Measurements from ENCODE around the gene DSG2.
"Not testable (repeated sequence)": the region's sequence is repeated elsewhere in the genome, so short reads cannot be mapped to it uniquely, and the experiment has no call there.

DSG2 gene

DNA sequence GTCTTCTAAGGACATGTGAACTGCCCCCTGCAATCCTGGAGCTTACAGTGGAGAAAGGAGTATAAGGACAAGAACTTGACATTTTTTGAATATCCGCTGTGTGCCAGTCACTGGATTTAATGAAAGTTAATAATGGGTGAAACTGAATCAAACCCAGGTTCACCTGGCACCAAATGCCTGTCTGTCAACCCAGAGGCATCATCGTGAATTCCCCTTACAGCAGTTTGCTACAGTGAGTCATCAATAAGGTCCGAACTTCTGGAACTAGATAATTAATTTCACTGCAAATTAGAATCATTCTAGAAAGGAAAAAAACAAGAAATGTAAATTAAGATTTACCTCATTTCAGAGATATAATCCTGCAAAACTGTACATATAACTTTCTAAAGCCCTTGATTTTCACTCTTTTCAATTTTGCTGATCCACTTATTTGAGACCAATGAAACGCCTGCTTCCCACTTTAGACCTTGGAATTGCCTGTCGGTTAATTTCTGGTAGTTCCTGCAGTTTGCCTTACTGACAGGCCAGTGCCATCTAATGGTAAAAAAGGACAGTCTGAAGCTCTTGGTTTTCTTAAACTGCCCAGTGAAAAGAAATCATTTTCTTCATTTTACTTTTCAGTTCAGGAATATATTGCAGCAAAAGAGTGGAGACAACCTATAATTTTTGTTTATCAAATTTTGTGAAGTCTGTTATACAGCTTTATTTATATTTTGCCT is 8.2 kb downstream of the DSG2 start:
- TF ChIP-seq GABPA (IDR thresholded peaks at IDR 0.05; ENCODE audit: low read depth) (no peak), POLR2AphosphoS5 (IDR thresholded peaks at IDR 0.05; ENCODE audit: low read depth) (no peak), SPI1 (IDR thresholded peaks at IDR 0.05; ENCODE audit: borderline replicate concordance, low read depth) (no peak)
- TF ChIP-seq, protein P1, sequence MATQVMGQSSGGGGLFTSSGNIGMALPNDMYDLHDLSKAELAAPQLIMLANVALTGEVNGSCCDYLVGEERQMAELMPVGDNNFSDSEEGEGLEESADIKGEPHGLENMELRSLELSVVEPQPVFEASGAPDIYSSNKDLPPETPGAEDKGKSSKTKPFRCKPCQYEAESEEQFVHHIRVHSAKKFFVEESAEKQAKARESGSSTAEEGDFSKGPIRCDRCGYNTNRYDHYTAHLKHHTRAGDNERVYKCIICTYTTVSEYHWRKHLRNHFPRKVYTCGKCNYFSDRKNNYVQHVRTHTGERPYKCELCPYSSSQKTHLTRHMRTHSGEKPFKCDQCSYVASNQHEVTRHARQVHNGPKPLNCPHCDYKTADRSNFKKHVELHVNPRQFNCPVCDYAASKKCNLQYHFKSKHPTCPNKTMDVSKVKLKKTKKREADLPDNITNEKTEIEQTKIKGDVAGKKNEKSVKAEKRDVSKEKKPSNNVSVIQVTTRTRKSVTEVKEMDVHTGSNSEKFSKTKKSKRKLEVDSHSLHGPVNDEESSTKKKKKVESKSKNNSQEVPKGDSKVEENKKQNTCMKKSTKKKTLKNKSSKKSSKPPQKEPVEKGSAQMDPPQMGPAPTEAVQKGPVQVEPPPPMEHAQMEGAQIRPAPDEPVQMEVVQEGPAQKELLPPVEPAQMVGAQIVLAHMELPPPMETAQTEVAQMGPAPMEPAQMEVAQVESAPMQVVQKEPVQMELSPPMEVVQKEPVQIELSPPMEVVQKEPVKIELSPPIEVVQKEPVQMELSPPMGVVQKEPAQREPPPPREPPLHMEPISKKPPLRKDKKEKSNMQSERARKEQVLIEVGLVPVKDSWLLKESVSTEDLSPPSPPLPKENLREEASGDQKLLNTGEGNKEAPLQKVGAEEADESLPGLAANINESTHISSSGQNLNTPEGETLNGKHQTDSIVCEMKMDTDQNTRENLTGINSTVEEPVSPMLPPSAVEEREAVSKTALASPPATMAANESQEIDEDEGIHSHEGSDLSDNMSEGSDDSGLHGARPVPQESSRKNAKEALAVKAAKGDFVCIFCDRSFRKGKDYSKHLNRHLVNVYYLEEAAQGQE (IDR thresholded peaks at IDR 0.05; ENCODE audit: insufficient replicate concordance, low read depth) = no peak
- TF ChIP-seq, protein P2, sequence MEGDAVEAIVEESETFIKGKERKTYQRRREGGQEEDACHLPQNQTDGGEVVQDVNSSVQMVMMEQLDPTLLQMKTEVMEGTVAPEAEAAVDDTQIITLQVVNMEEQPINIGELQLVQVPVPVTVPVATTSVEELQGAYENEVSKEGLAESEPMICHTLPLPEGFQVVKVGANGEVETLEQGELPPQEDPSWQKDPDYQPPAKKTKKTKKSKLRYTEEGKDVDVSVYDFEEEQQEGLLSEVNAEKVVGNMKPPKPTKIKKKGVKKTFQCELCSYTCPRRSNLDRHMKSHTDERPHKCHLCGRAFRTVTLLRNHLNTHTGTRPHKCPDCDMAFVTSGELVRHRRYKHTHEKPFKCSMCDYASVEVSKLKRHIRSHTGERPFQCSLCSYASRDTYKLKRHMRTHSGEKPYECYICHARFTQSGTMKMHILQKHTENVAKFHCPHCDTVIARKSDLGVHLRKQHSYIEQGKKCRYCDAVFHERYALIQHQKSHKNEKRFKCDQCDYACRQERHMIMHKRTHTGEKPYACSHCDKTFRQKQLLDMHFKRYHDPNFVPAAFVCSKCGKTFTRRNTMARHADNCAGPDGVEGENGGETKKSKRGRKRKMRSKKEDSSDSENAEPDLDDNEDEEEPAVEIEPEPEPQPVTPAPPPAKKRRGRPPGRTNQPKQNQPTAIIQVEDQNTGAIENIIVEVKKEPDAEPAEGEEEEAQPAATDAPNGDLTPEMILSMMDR (IDR thresholded peaks at IDR 0.05; ENCODE audit: insufficient read depth, low read length) = no peak
- no peak for DNase-seq (ENCODE audit: low read depth in 1 of 2, low spot score in 1 of 2)
- H3K27ac ChIP-seq (replicated peaks) = no peak overlapping the region
- peaks cover 14% of the 10 kb centered on the region for H3K27me3 ChIP-seq (ENCODE audit: insufficient read depth, poor library complexity, severe bottlenecking)
- H3K4me3 ChIP-seq (replicated peaks; ENCODE audit: insufficient read depth, low read length) = no peak overlapping the region

DNA sequence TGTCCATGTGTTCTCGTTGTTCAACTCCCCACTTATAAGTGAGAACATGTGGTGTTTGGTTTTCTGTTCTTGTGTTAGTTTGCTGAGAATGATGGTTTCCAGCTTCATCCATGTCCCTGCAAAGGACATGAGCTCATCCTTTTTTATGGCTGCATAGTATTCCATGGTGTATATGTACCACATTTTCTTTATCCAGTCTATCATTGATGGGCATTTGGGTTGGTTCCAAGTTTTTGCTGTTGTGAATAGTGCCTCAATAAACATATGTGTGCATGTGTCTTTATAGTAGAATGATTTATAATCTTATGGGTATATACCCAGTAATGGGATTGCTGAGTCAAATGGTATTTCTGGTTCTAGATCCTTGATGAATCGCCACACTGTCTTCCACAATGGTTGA is 9.1 kb downstream of the DSG2 start:
- not testable (repeated sequence) for DNase-seq (ENCODE audit: low read depth in 1 of 2, low spot score in 1 of 2); H3K4me3 ChIP-seq (replicated peaks; ENCODE audit: insufficient read depth, low read length); H3K27ac ChIP-seq (replicated peaks)
- H3K27me3 ChIP-seq (ENCODE audit: insufficient read depth, poor library complexity, severe bottlenecking) = peaks cover 17% of the 10 kb centered on the region

DNA sequence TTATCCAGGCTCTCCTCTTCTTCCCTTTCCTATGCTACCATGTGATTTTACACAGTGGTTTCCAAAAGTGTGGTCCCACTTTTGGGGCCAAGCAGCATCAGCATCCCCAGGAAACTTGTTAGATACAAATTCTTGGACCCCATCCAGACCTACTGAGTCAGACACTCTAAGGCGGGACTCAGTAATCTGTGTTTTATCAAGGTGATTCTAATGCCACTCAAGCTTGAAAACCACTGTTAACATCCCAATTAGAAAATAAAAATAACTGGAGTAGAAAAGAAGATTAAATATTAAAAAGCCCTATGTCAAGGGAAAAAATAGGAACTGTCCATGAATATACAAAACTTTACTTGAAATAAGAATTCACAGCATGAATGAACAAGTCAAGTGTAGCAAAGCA is 10.8 kb downstream of the DSG2 start:
- H3K27me3 ChIP-seq (ENCODE audit: insufficient read depth, poor library complexity, severe bottlenecking) = peaks cover 14% of the 10 kb centered on the region
- no peak overlapping the region for H3K27ac ChIP-seq (replicated peaks)
- TF ChIP-seq GABPA (IDR thresholded peaks at IDR 0.05; ENCODE audit: low read depth) = no peak
- TF ChIP-seq SPI1 (IDR thresholded peaks at IDR 0.05; ENCODE audit: borderline replicate concordance, low read depth) = no peak
- TF ChIP-seq POLR2AphosphoS5 (IDR thresholded peaks at IDR 0.05; ENCODE audit: low read depth) = no peak
- TF ChIP-seq, protein P2 (IDR thresholded peaks at IDR 0.05; ENCODE audit: insufficient read depth, low read length) = no peak
- TF ChIP-seq, protein P1 (IDR thresholded peaks at IDR 0.05; ENCODE audit: insufficient replicate concordance, low read depth) = no peak
- no peak overlapping the region for H3K4me3 ChIP-seq (replicated peaks; ENCODE audit: insufficient read depth, low read length)
- no peak for DNase-seq (ENCODE audit: low read depth in 1 of 2, low spot score in 1 of 2)

DNA sequence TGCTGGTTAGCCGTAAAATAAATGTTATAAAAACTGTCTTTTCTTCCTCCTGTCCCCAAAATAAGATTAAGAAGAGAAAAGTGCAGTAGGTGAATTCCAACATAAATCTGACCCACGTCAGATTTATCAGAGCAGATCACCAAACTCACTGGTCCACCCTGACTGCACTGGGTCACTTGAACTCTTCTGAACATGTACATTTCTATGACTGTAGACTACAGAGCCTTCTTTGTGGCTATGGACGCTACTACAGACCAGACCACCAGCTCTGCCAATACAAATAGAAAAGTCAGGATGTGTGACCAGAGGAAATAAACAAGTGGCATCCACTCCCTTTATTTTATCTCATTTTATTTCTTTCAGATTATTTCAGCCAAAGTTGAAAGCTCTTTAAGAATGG is 11.6 kb downstream of the DSG2 start:
- peaks cover 16% of the 10 kb centered on the region for H3K27me3 ChIP-seq (ENCODE audit: insufficient read depth, poor library complexity, severe bottlenecking)
- H3K4me3 ChIP-seq (replicated peaks; ENCODE audit: insufficient read depth, low read length) = no peak overlapping the region
- DNase-seq (ENCODE audit: low read depth in 1 of 2, low spot score in 1 of 2) = no peak
- TF ChIP-seq, protein P1 (IDR thresholded peaks at IDR 0.05; ENCODE audit: insufficient replicate concordance, low read depth) = no peak
- TF ChIP-seq, protein P2 (IDR thresholded peaks at IDR 0.05; ENCODE audit: insufficient read depth, low read length) = no peak
- TF ChIP-seq POLR2AphosphoS5 (IDR thresholded peaks at IDR 0.05; ENCODE audit: low read depth) (no peak), GABPA (IDR thresholded peaks at IDR 0.05; ENCODE audit: low read depth) (no peak), SPI1 (IDR thresholded peaks at IDR 0.05; ENCODE audit: borderline replicate concordance, low read depth) (no peak)
- no peak overlapping the region for H3K27ac ChIP-seq (replicated peaks)
